ENCODE data around the gene PHF5A. TPM values are rescaled to one million over a fixed set of nuclear protein-coding genes. Genes with fewer than 3 reads are reported as not detected.

The PHF5A gene
- total RNA-seq, 1 donor from 2014 or later = 88.9 TPM

GRCh38 chr22:41485033-41485432, 16.5 kb upstream of the PHF5A start:
- DNase-seq (ENCODE audit: low read depth, low spot score) = no peak
- TF ChIP-seq CTCF (conservative IDR thresholded peaks at IDR 0.05) = no peak
- Mint-ChIP-seq H3K4me1 (peaks cover 16% of the 10 kb centered on the region), H3K9me3 (no peaks in the 10 kb centered on the region), H3K27me3 (ENCODE audit: low read depth) (no peaks in the 10 kb centered on the region), H3K36me3 (ENCODE audit: low read depth) (no peaks in the 10 kb centered on the region), H3K4me3 (no peak overlapping the region), H3K27ac (ENCODE audit: unreplicated experiment) (no peak overlapping the region)

GRCh38 chr22:41482319-41482935, 13.9 kb upstream of the PHF5A start:
- H3K36me3 Mint-ChIP-seq (ENCODE audit: low read depth) = no peaks in the 10 kb centered on the region
- H3K4me1 Mint-ChIP-seq = peaks cover 34% of the 10 kb centered on the region
- H3K27me3 Mint-ChIP-seq (ENCODE audit: low read depth) = no peaks in the 10 kb centered on the region
- no peak for DNase-seq (ENCODE audit: low read depth, low spot score)
- no peak for TF ChIP-seq CTCF (conservative IDR thresholded peaks at IDR 0.05)
- H3K9me3 Mint-ChIP-seq = no peaks in the 10 kb centered on the region
- H3K27ac Mint-ChIP-seq (ENCODE audit: unreplicated experiment) = no peak overlapping the region
- H3K4me3 Mint-ChIP-seq = no peak overlapping the region

GRCh38 chr22:41481925-41482318, 13.4 kb upstream of the PHF5A start:
- H3K9me3 Mint-ChIP-seq = no peaks in the 10 kb centered on the region
- no peak overlapping the region for H3K27ac Mint-ChIP-seq (ENCODE audit: unreplicated experiment)
- H3K36me3 Mint-ChIP-seq (ENCODE audit: low read depth) = no peaks in the 10 kb centered on the region
- H3K27me3 Mint-ChIP-seq (ENCODE audit: low read depth) = no peaks in the 10 kb centered on the region
- no peak for DNase-seq (ENCODE audit: low read depth, low spot score)
- no peak for TF ChIP-seq CTCF (conservative IDR thresholded peaks at IDR 0.05)
- peaks cover 34% of the 10 kb centered on the region for H3K4me1 Mint-ChIP-seq
- H3K4me3 Mint-ChIP-seq = no peak overlapping the region

GRCh38 chr22:41481131-41481830, 12.8 kb upstream of the PHF5A start:
- Mint-ChIP-seq H3K4me1 (peaks cover 34% of the 10 kb centered on the region), H3K4me3 (no peak overlapping the region), H3K27ac (ENCODE audit: unreplicated experiment) (no peak overlapping the region)

GRCh38 chr22:41480397-41480735, 11.9 kb upstream of the PHF5A start:
- H3K27me3 Mint-ChIP-seq (ENCODE audit: low read depth) = no peaks in the 10 kb centered on the region
- no peak overlapping the region for H3K4me3 Mint-ChIP-seq
- no peak for DNase-seq (ENCODE audit: low read depth, low spot score)
- no peak overlapping the region for H3K27ac Mint-ChIP-seq (ENCODE audit: unreplicated experiment)
- H3K36me3 Mint-ChIP-seq (ENCODE audit: low read depth) = no peaks in the 10 kb centered on the region
- H3K4me1 Mint-ChIP-seq = peaks cover 29% of the 10 kb centered on the region
- H3K9me3 Mint-ChIP-seq = no peaks in the 10 kb centered on the region
- no peak for TF ChIP-seq CTCF (conservative IDR thresholded peaks at IDR 0.05)

More at GRCh38 chr22:41481131-41481830, 12.8 kb upstream of the PHF5A start:
- TF ChIP-seq CTCF (conservative IDR thresholded peaks at IDR 0.05) = no peak
- Mint-ChIP-seq H3K27me3 (ENCODE audit: low read depth) (no peaks in the 10 kb centered on the region), H3K9me3 (no peaks in the 10 kb centered on the region), H3K36me3 (ENCODE audit: low read depth) (no peaks in the 10 kb centered on the region)
- no peak for DNase-seq (ENCODE audit: low read depth, low spot score)
